Natural killer cell treated with Interleukin-12 subunit alpha and Interleukin-12 subunit beta and Interleukin-15 and Interleukin-18, amount 100 ng/mL, for 72 hours (primary cell): ENCODE results near the gene ANP32A. TPM values are rescaled to one million over a fixed set of nuclear protein-coding genes. Genes with fewer than 3 reads are reported as not detected.
A peak's percentile ranks its signal among the peaks of the same experiment; 100 is the strongest.

Experiments
- ATAC-seq, 2 donors: fragments of 150-1000 bp; cut with Tn5 transposase in 1 of 2; sonication (Bioruptor Pico), chemical (Tn5 transposase) in 1 of 2; 2 replicates each; pipeline ENCODE4 v1.10.0; 2021
- DNase-seq: peaks from one replicate; pipeline ENCODE4 v3.0.0; 2022; ENCODE audit warnings: low spot score
- H3K27ac Mint-ChIP-seq, 2 donors: 1 replicate in 1 of 2; 2 replicates in 1 of 2; pipeline ENCODE4 v1.8.0; 2022; ENCODE audit warnings: mixed read lengths in 2 of 2, mild to moderate bottlenecking in 1 of 2, moderate library complexity in 1 of 2
- H3K27me3 Mint-ChIP-seq, 2 donors: 1 replicate in 1 of 2; 2 replicates in 1 of 2; pipeline ENCODE4 v1.8.0; 2022; ENCODE audit warnings: mixed read lengths in 2 of 2
- H3K36me3 Mint-ChIP-seq: one replicate; pipeline ENCODE4 v1.8.0; 2022; ENCODE audit warnings: mixed read lengths
- H3K4me1 Mint-ChIP-seq, 2 donors: 1 replicate in 1 of 2; 2 replicates in 1 of 2; pipeline ENCODE4 v1.8.0; 2022; ENCODE audit warnings: low read depth in 2 of 2, mixed read lengths in 2 of 2, mild to moderate bottlenecking in 1 of 2
- H3K4me3 Mint-ChIP-seq: one replicate; pipeline ENCODE4 v1.8.0; 2022; ENCODE audit warnings: mixed read lengths
- H3K9me3 Mint-ChIP-seq: 2 replicates; pipeline ENCODE4 v1.8.0; 2022; ENCODE audit warnings: mixed read lengths
- total RNA-seq, 2 donors: library from RNA; stranded (reverse); gene quantifications; one replicate each; pipeline ENCODE4 v1.2.3, GENCODE V29; 2022

ANP32A gene
- total RNA-seq, 2 donors from 2014 or later: 208 to 278 TPM

GRCh38 chr15:68800875-68801274 is 19.8 kb downstream of the ANP32A start:
- Mint-ChIP-seq H3K9me3 (no peaks in the 10 kb centered on the region), H3K4me3 (peak overlapping the region; percentile 58), H3K27ac (peak overlapping the region; percentile 38 to 74), H3K27me3 (no peaks in the 10 kb centered on the region), H3K4me1 (peaks cover 74 to 78% of the 10 kb centered on the region in 2 donors), H3K36me3 (peaks cover 10% of the 10 kb centered on the region)
- ATAC-seq (no peak), DNase-seq (no peak)

GRCh38 chr15:68798346-68799094 is 22.2 kb downstream of the ANP32A start:
- peak overlapping the region; percentile 72 to 74 for H3K27ac Mint-ChIP-seq
- peak overlapping the region; percentile 75 for H3K4me3 Mint-ChIP-seq
- no peaks in the 10 kb centered on the region for H3K27me3 Mint-ChIP-seq

GRCh38 chr15:68797599-68798345 is 22.9 kb downstream of the ANP32A start:
- ATAC-seq (peak; percentile 54 to 58), DNase-seq (no peak)
- Mint-ChIP-seq H3K4me3 (peak overlapping the region; percentile 75), H3K27ac (peak overlapping the region; percentile 72 to 74), H3K9me3 (no peaks in the 10 kb centered on the region), H3K27me3 (no peaks in the 10 kb centered on the region), H3K4me1 (peaks cover 87 to 92% of the 10 kb centered on the region in 2 donors), H3K36me3 (peaks cover 14% of the 10 kb centered on the region)

More at GRCh38 chr15:68798346-68799094, 22.2 kb downstream of the ANP32A start:
- H3K9me3 Mint-ChIP-seq: no peaks in the 10 kb centered on the region
- ATAC-seq (no peak), DNase-seq (no peak)
- H3K36me3 Mint-ChIP-seq: peaks cover 14% of the 10 kb centered on the region
- H3K4me1 Mint-ChIP-seq: peaks cover 84 to 88% of the 10 kb centered on the region in 2 donors

GRCh38 chr15:68797191-68797590 is 23.5 kb downstream of the ANP32A start:
- no peak for DNase-seq
- Mint-ChIP-seq H3K9me3 (no peaks in the 10 kb centered on the region), H3K4me3 (peak overlapping the region; percentile 75)

GRCh38 chr15:68796576-68796975 is 24.1 kb downstream of the ANP32A start:
- peaks cover 14% of the 10 kb centered on the region for H3K36me3 Mint-ChIP-seq
- H3K4me1 Mint-ChIP-seq: peaks cover 88 to 92% of the 10 kb centered on the region in 2 donors
- peak overlapping the region; percentile 72 to 74 for H3K27ac Mint-ChIP-seq
- no peak for DNase-seq
- no peaks in the 10 kb centered on the region for H3K27me3 Mint-ChIP-seq
- H3K9me3 Mint-ChIP-seq: no peaks in the 10 kb centered on the region
- no peak for ATAC-seq
- peak overlapping the region; percentile 88 for H3K4me3 Mint-ChIP-seq

More at GRCh38 chr15:68797191-68797590, 23.5 kb downstream of the ANP32A start:
- Mint-ChIP-seq H3K4me1 (peaks cover 88 to 92% of the 10 kb centered on the region in 2 donors), H3K36me3 (peaks cover 14% of the 10 kb centered on the region), H3K27ac (peak overlapping the region; percentile 72 to 74), H3K27me3 (no peaks in the 10 kb centered on the region)
- peak; percentile 77 to 81 for ATAC-seq

- Mint-ChIP-seq H3K4me3 (peak overlapping the region; percentile 88), H3K27ac (peak overlapping the region; percentile 72 to 74)
These were observed 25.3 kb downstream of the ANP32A start for GRCh38 chr15:68795298-68795848.

GRCh38 chr15:68794863-68795262 is 25.8 kb downstream of the ANP32A start:
- Mint-ChIP-seq H3K27me3 (no peaks in the 10 kb centered on the region), H3K4me1 (peaks cover 89 to 92% of the 10 kb centered on the region in 2 donors), H3K36me3 (peaks cover 18% of the 10 kb centered on the region), H3K4me3 (peak overlapping the region; percentile 88), H3K27ac (peak overlapping the region; percentile 72 to 74), H3K9me3 (peaks cover 3% of the 10 kb centered on the region)
- ATAC-seq (no peak), DNase-seq (no peak)

More at GRCh38 chr15:68795298-68795848, 25.3 kb downstream of the ANP32A start:
- ATAC-seq (peak; percentile 75 to 80), DNase-seq (peak; percentile 85)
- H3K4me1 Mint-ChIP-seq: peaks cover 88 to 92% of the 10 kb centered on the region in 2 donors
- peaks cover 18% of the 10 kb centered on the region for H3K36me3 Mint-ChIP-seq
- peaks cover 3% of the 10 kb centered on the region for H3K9me3 Mint-ChIP-seq
- no peaks in the 10 kb centered on the region for H3K27me3 Mint-ChIP-seq

GRCh38 chr15:68794307-68794706 is 26.4 kb downstream of the ANP32A start:
- ATAC-seq (no peak), DNase-seq (no peak)
- H3K27me3 Mint-ChIP-seq: no peaks in the 10 kb centered on the region
- peaks cover 3% of the 10 kb centered on the region for H3K9me3 Mint-ChIP-seq
- peaks cover 89 to 92% of the 10 kb centered on the region in 2 donors for H3K4me1 Mint-ChIP-seq
- peak overlapping the region; percentile 88 for H3K4me3 Mint-ChIP-seq
- peak overlapping the region; percentile 72 to 74 for H3K27ac Mint-ChIP-seq
- H3K36me3 Mint-ChIP-seq: peaks cover 15% of the 10 kb centered on the region

GRCh38 chr15:68793776-68794175 is 26.9 kb downstream of the ANP32A start:
- no peak for ATAC-seq
- no peak for DNase-seq
- Mint-ChIP-seq H3K4me3 (no peak overlapping the region), H3K9me3 (peaks cover 3% of the 10 kb centered on the region), H3K27me3 (no peaks in the 10 kb centered on the region), H3K36me3 (peaks cover 10% of the 10 kb centered on the region), H3K4me1 (peaks cover 87 to 90% of the 10 kb centered on the region in 2 donors), H3K27ac (peak overlapping the region; percentile 72 to 74)

- Mint-ChIP-seq H3K27me3 (no peaks in the 10 kb centered on the region), H3K4me3 (peak overlapping the region; percentile 91), H3K4me1 (peaks cover 83 to 88% of the 10 kb centered on the region in 2 donors), H3K9me3 (peaks cover 3% of the 10 kb centered on the region), H3K27ac (peak overlapping the region; percentile 95 to 100), H3K36me3 (peaks cover 9% of the 10 kb centered on the region)
- no peak for DNase-seq
- ATAC-seq: no peak
These were observed 27.6 kb downstream of the ANP32A start for GRCh38 chr15:68792901-68793766.

- Mint-ChIP-seq H3K36me3 (peaks cover 9% of the 10 kb centered on the region), H3K9me3 (peaks cover 3% of the 10 kb centered on the region), H3K4me3 (peak overlapping the region; percentile 91), H3K27me3 (no peaks in the 10 kb centered on the region), H3K4me1 (peaks cover 84% of the 10 kb centered on the region in 2 donors), H3K27ac (peak overlapping the region; percentile 95 to 100)
- DNase-seq: peak; percentile 89
- ATAC-seq: peak; percentile 86 to 91
These were observed 29.0 kb downstream of the ANP32A start for GRCh38 chr15:68791431-68792283.

- Mint-ChIP-seq H3K4me3 (peak overlapping the region; percentile 91), H3K9me3 (peaks cover 3% of the 10 kb centered on the region), H3K36me3 (peaks cover 9% of the 10 kb centered on the region), H3K4me1 (peaks cover 83 to 84% of the 10 kb centered on the region in 2 donors), H3K27me3 (no peaks in the 10 kb centered on the region), H3K27ac (peak overlapping the region; percentile 95 to 100)
- ATAC-seq: no peak
- DNase-seq: no peak
These were observed 29.8 kb downstream of the ANP32A start for GRCh38 chr15:68790910-68791309.
